Hepatic stellate cell (primary cell): ENCODE results near the gene MTPN.

ENCODE experiments used
- DNase-seq: peaks from one replicate; pipeline ENCODE4 v3.0.0; 2011; ENCODE audit warnings: low spot score

Gene MTPN

DNA sequence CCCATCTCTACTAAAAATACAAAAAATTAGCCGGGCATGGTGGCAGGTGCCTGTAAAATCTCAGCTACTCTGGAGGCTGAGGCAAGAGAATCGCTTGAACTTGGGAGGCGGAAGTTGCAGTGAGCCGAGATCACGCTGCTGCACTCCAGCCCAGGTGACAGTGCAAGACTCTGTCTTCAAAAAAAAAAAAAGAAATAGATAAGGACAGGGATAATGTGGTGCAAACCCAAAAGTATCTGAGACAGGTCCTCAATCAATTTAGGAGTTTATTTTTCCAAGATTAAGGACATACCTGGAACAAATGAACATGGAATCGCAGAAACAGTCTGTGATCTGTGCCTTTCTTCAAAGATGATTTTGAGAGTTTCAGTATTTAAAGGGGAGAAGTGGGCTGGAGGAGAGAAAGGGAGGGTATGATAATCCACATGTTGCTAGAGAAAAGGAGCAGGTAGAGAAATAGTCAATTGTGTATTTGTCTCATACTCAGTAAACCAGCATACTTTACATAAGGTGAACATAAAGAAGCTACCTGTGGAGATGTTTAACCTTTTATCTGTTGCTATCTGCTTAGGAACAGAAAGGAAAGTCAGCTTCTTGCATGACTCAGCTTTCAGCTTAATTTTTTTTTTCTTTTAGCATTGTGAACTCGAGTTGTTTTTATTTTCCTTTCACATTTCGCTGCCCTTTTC is 4.9 kb upstream of the MTPN start:
- DNase-seq, result no peak

DNA sequence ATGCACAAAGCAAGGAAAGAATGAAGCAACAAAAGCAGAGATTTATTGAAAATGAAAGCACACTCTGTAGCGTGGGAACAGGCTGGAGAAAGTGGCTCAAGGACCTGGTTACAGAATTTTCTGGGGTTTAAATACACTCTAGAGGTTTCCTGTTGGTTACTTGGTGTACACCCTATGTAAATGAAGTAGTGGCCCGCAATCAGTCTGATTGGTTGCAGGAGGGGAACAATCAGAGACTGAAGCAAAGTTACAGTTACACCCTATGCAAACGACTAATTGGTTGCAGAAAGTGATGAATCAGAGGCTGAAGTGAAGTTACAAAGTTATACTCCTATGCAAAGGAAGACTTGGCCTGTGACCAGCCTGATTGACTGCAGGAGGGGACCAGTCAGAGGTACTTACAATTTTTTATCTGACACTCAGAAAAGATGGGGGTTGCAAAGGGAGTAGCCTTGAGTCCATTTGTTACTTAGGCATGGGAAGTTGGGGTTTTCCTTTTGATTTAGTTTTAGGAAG is 3.6 kb upstream of the MTPN start:
- no peak for DNase-seq

- DNase-seq, result peak; percentile 14
Measured at GRCh38 chr7:135980012-135980551, 2.9 kb upstream of the MTPN start.

GRCh38 chr7:135979471-135980011 is 2.4 kb upstream of the MTPN start:
- no peak for DNase-seq

- DNase-seq, result no peak
Measured at GRCh38 chr7:135978624-135979023, 1.5 kb upstream of the MTPN start.

DNA sequence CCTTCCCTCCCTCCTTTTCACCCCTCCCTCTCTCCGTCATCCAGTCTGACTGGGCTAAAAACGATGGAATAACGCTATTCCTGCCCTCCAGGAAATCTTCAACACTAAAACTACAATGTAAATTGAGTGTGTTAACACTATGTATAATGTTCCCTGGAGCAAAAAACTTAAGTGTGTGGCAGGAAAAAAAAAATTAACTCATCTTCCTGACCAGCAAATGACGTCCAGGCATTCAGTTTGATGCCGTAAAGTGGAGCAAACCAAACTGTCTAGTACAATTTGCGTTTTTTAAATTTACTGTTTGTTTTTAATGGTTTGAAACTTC is 545 bp upstream of the MTPN start:
- no peak for DNase-seq

DNA sequence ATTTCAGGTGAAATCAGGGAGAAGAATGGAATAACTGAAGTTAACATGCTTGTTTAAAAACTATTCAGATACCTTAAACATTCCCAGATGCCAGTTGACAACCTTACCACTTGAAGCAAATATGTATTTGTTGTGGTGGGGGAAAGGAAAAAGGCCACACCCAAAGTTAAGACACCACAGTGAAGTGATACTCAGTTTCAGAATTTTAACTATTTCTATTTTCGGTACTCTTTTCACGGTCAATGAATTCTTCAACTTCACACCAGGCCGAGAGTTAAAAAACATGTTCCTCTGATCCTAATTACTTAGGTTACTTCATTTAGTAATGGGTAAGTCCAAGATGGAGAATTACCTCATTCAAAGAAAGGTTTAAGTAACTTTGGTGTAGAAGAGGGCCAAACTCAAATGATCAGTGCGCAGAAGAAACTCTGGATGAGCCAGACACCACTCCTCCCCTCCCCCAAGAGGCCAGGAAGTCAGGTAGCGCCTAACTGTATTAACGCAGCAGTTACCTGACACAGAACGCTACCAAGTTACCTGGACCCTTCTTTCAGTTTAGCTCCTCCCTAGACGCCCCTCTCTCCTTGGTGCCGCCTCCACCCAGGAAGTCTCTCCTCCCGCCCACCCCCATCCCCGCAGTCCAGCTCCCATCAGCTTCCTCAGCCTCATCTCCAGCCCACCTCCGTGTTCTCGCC is 700 bp downstream of the MTPN start:
- peak; percentile 21 for DNase-seq

DNA sequence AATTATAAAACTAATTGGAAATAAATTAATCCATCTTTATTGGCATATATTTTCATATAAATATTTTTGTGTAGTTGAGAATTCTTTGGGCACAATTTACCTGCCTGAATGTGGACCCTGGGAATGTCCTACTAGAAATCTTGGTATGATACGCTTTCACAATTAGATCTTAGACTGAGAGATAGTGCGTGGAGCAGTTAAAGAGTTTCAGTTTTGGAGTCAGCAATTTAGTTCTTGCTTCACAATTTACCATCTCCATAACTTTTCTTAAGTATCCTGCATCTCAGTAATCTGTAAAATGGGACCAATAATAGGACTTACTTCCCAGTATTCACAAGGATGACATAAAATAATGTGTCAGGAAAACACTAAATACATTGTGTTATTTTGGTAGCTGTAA is 2.0 kb downstream of the MTPN start:
- no peak for DNase-seq

- DNase-seq, result no peak
Measured at GRCh38 chr7:135974667-135975066, 2.5 kb downstream of the MTPN start.

- DNase-seq, result no peak
Measured at GRCh38 chr7:135971366-135971725, 5.8 kb downstream of the MTPN start.

DNA sequence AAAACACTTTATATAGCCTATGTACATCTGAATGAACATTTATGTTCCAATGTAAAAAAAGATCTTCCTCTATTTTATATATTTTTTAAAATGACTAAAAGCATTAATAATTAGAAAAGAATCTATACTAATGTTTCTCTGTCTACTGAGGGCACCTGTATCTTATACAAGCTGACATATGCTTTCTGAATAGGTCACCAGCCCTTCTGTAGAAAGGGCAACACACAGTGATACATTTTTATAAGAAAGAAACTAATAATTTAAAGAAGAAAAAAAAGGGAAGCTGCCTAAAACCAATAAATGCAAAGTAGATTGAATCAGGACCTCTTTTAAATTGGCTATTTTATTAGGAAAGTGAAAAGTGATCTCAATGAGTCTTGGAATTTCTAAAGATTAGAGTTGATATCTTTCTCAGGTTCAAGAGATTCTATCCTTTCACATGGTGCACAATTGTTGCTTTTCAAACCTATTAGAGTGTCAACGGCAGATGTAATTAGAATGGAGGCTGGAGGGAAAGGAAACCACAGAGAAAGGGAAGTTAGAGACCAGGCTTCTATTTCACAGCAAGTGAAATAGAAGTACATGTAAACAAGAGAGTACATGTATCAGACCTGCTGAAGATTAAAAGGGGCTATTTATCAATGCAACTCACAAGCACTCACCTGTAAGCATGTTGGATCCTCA is 6.3 kb downstream of the MTPN start:
- no peak for DNase-seq

DNA sequence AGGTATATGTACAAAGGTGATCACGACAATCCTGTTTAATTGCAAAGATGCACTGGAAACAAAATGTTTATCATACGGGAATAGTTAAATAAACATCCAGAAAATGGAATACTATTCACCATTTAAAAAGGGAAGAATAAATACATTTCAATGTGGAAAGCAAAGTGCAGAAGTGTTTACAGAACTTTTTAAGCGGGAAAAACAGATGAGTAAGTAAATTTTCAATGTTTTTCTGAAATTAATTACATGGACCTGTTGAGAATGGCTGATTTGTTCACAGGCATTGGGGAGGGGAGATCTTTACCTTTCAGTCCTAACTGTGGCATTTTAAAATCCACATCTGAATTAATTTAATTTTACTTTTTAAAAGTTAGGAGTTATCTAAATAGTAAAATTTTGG is 7.1 kb downstream of the MTPN start:
- no peak for DNase-seq

DNA sequence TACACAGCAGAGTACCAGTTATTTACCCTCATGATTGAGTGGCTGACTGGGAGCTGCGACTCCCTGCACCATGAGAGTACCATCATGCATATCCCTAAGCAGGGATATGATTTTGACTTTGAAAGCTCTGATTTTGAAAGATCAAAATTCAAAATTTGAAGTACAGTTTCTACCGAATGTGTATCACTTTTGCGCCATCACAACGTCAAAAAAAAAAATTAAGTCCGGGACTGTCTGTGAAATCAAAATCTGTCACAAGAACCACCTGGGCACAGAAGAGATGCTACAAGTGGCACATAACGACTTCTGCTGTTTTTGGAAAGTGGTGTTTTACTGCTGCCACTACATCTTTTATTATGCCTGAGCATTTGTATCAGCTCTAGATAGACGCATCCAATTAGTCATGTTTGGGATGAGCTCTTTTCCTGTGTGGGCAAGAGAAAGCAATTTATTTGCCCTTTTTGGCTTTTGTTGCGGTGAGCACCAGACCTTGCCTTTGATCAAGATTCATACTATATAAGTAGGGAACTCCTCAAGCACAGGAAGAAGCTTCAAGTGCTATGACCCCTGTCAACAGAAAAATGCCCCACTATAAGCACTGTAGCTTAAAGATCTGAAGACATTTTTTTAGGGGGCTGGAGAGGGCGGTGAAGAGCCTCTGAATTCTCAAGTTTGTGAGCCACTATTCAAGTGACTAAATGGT is 10.7 kb downstream of the MTPN start:
- DNase-seq, result no peak

DNA sequence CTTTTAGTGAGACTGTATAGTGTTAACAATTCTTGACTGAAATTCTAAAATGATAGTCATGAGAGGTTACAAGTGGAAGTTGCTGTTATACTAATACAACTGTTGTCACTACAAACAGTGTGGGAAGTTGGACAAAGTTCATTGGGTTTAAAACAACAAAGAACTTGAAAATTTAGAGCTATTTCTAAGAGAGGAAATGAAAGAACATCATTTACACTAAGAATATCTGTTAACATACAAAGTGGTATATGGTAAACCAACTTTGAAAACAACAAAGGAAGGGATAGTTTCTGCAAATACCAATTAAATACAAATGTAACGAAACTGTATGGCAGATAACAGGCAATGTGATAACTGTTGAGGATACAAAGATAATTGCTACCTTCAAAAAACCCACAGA is 11.6 kb downstream of the MTPN start:
- no peak for DNase-seq

GRCh38 chr7:135964791-135965190 is 12.4 kb downstream of the MTPN start:
- no peak for DNase-seq

- DNase-seq, result no peak
Measured at GRCh38 chr7:135964274-135964673, 12.9 kb downstream of the MTPN start.

GRCh38 chr7:135962802-135963201 is 14.4 kb downstream of the MTPN start:
- DNase-seq, result no peak

DNA sequence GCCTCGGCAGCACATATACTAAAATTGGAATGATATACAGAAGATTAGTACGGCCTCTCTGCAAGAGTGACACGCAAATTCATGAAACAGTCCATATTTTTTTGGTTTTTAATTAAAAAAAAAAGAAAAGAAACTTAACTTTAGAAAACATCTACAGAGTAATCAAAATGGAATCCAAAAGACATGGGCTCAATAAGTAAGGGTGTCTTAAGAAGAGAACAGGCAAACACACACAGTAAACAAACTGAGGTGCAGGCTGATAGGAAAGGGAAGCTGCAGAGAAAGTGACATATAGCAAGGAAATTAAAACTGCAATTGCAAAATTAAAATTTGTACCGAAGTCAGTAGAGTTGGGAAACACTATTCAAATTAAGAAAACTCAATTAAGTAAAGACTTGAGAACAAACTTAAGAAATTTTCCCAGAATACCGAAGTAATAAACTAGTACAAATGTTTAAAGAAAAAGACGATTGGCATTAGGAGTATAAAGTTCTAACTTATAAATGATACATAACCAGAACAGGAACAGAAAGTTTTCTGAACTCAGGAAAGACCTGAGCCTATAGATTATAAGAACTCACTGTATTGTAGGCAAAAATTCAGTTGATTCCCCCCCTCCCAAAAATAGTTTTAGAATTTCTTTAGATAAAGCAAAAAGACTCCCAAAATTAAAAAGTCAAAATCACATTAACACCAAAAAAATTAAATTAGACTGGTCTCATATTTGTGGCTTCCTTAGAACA is 16.3 kb downstream of the MTPN start:
- DNase-seq, result no peak

GRCh38 chr7:135959646-135960363 is 17.4 kb downstream of the MTPN start:
- no peak for DNase-seq

DNA sequence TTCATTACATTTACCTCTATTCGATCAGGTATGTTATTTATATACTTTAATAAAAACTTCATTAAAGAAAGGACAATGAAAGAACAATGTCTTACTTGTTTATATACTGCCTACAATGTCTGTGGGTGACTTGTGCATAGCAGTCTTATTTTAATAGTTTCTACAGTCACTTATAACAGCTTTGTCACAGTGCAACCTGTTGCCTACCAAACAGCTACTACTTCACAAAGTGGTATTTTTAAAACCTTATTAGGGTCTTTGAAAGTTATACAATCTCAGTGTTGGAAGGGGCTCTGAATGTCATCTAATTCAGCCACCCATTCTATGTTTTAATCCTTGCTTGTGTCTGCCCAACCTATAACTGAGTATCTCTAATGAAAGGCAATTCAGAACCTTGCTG is 19.0 kb downstream of the MTPN start:
- no peak for DNase-seq

DNA sequence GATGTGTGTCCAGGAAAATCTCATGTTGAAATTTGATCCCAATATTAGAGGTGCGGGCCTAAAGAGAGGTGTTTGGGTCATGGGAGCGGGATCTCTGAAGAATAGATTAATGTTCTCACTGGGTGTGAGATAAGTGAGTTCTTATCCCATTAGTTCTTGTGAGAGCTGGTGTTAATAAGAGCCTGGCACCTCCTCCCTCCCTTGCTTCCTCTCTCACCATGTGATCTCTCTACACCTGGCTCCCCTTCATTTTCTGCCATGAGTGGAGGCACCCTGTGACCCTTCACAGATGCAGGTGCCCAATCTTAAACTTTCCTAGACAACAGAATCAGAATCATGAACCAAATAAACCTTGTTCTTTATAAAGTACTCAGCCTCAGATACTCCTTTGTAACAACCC is 19.5 kb downstream of the MTPN start:
- DNase-seq, result no peak
